Measurements from ENCODE around the gene EMD.

Gene EMD

DNA sequence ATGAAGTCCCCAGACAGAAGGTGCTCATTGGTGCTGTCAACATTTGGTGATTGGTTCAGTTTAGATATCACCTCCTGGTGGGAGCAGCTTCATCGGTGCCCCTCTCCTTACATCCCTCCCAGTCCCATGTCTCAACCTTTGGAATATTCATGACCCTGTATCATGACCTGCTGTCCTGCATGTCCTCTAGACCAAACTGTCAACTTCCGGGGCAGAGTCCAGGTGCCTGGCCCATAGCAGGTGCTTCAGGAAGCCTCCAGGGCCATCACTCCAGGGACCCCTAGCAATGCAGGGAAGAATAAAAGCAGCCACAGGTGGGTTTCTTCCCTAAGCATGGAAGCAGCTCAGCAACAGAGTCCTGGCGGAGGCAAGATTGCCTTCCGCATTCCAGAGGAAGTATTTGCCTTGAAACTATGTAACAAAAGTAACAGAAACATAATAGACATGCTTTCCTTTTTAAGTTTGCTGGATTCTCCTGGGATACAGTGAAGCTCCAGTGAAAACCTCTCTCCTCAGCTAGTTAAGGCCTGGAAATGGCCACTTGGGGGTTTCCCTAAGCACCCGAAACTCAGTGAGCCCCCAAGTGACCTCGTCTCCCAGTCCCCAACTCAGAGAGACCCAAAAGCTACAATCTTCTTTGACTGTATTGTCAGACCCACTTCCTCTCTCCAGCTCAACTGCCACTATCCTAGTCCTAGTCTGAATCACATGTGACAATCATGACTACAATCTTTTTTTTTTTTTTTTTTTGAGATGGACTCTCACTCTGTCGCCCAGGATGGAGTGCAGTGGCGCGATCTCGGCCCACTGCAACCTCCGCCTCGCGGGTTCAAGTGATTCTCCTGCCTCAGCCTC is 48.0 kb downstream of the EMD start:
- no peak for DNase-seq

DNA sequence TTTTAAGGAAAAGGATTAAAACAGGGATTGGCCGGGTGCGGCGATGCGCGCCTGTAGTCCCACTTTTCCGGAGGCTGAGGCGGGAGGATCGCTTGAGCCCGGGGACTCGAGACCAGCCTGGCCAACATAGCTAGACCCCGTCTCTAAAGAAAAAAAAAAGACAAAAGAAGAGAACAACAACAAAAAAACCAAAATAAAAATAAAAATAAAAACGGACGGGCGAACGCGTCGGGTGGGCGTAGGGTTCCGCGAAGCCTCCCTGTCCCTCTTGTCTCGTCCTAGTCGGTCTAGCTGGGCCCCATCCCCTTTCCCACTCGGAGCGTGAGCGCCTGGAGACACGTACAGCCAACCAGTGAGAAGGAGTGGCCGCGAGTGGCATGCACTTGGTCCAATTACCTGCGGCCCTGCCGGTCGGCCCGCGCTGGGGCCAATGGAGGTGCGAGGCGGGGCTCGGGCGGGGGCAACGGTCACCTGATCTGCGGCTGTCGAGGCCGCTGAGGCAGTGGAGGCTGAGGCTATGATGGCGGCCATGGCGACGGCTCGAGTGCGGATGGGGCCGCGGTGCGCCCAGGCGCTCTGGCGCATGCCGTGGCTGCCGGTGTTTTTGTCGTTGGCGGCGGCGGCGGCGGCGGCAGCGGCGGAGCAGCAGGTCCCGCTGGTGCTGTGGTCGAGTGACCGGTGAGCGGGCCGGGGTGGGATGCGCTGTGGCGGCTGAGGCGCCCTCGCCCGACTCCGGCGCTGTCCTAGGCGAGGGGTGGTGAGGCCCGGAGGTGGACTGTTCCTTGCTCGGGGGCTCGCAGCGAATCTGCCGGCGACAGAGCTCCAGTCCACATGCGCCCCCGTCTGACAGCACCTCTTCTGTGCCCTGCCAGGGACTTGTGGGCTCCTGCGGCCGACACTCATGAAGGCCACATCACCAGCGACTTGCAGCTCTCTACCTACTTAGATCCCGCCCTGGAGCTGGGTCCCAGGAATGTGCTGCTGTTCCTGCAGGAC is 49.4 kb downstream of the EMD start, which contains the start of gene ATP6AP1:
TSS of gene ATP6AP1 (plus strand) at position 502 of the 996 bp plus-strand sequence. CDS start at position 518, 16 bp downstream.
- DNase-seq, result peak; percentile 53 to 83 (median 70)

DNA sequence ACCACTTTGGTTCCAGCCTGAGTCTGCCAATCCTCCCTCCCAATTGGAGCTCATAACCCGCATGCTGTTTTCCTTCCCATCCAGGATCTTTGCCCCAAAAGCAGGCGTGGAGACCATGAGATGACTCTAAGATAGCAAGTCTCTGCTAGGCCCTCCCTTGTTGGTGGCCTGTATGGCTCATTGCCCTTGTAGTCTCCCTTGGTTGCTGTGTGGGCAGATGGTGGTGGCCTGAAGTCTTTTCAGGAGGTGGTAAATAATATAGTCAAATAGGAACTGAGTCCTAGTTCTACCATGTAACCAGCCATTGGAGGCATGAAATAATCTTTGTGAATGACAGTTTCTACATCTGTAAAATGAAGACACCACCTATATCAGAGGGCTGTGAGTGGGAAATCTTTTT is 50.6 kb downstream of the EMD start:
- DNase-seq, result no peak

DNA sequence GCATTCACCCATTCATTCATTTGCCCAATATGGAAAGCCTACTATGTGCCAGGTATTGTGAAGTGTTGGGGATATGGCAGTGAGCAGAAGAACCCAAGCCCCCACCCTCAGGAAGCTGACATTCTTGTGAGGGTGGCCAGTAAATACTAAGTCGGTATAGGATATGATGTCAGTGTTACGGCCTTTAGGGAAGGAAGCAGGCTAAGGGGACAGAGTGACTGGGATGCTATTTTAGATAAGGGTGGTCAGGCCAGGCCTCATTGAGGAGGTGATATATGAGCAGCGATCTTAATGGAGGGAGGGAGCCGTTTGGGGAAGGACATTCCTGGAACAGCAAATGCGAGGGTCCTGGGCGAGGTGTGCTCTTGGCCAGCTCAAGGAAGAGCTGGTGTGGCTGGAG is 51.4 kb downstream of the EMD start:
- DNase-seq, result no peak

DNA sequence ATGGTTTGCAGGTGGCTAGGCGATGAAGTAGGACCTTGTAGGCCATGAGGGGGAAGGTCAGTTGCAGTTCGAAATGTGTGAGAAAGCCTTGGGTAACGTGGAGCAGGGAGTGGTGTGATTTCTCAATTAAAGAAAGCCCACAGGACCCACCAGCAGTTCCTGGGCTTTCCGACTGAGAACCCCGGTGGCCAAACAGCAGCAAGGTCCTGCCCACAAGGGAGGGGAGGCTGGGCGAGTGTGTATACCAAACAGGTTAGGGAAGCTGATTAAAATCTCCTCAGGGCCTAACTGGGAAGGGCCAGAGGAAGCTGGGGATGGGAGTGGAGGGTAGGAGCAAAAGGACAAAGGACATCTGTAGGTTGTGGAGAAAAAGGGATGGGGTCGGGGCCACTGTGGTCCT is 51.8 kb downstream of the EMD start:
- DNase-seq, result no peak

Data from activated naive CD4-positive, alpha-beta T cell (primary cell).